Stimulated activated CD8-positive, alpha-beta memory T cell treated with anti-CD3 and anti-CD28 coated beads, Interleukin-15, amount 100 ng/mL, for 1 hour (primary cell): ENCODE data around the gene CETP.
"Not testable (repeated sequence)": the region's sequence is repeated elsewhere in the genome, so short reads cannot be mapped to it uniquely, and the experiment has no call there.

Experiments used
- DNase-seq: peaks from one replicate; pipeline ENCODE4 v3.0.0-alpha.2; 2020; ENCODE audit warnings: low read depth

Gene CETP

DNA sequence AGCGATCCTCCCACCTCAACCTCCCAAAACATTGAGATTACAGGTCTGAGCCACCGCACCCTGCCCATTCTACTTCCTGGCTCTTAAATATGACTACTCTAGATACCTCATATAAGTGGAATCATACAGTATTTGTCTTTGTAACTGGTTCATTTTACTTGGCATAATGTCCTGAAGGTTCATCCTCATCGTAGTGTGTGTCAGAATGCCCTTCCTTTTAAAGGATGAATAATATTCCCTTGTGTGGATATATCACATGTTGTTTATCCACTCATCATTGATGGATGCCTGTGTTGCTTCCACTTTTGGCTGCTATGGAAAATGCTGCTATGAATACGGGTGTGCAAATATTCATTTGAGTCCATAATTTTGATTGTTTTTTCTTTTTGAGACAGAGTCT, 5.7 kb upstream of the CETP start:
- DNase-seq: no peak

DNA sequence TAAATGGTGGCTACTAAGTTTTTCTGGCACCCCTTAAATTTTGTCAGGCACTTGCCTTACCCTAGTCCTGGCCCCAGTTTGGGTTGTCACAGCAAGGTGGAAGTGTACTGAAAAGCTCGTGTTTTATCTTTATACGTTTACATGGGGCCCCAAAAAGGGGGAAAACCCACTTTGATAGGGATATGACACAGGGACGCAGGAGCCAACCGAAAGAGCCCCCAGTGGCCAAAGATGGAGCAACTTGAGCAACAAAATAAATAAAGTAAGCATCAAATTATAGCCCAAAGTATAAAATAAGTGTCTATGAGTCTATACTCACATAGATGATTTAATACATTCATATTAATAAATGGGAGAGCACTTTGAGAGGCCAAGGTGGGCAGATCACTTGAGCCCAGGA, 5.0 kb upstream of the CETP start:
- no peak for DNase-seq

- DNase-seq: no peak
Observed at GRCh38 chr16:56960681-56961281, 969 bp upstream of the CETP start.

GRCh38 chr16:56961386-56961785, 364 bp upstream of the CETP start:
- no peak for DNase-seq

- peak; percentile 94 for DNase-seq
Observed at GRCh38 chr16:56964243-56965148, 2.7 kb downstream of the CETP start.

- DNase-seq: no peak
Observed at GRCh38 chr16:56965149-56966092, 3.7 kb downstream of the CETP start.

DNA sequence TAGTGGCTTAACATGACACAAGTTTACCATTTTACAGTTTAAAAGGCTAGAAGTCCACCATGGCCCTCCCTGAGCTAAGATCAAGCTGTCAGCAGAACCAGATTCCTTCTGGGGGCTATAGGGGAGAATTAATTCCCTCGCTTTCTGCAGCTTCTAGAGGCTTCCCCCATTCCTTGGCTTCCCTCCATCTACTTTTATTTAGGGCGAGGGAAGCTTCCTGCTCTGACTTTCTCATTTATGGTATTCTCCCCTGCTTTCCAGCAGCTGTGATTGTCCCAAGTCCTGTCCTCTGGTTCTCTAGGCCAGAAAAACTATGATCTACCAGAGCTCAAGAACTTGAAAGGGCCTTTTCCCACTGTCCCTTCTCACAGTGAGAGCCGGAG, 4.3 kb downstream of the CETP start:
- no peak for DNase-seq

DNA sequence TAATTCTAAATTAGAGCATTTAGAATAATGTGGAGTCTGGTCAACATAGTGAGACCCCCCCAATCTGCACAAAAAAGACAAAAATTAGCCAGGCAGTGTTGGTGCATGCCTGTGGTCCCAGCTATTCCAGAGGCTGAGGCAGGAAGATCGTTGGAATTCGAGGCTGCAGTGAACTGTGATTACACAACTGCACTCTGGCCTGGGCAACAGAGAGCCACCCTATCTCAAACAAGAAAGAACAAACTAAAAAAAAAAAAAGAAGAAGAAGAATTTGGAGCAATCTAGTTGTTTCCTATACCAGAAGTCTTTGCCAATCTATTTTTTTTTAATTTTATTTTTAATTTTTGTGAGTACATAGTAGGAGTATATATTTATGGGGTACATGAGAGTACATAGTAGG, 6.0 kb downstream of the CETP start:
- DNase-seq: no peak

GRCh38 chr16:56969769-56970168, 8.0 kb downstream of the CETP start:
- DNase-seq: no peak

- no peak for DNase-seq
Observed at GRCh38 chr16:56970934-56971767, 9.4 kb downstream of the CETP start.

- no peak for DNase-seq
Observed at GRCh38 chr16:56971768-56972043, 10.0 kb downstream of the CETP start.

GRCh38 chr16:56972403-56973293, 10.9 kb downstream of the CETP start:
- DNase-seq: no peak

DNA sequence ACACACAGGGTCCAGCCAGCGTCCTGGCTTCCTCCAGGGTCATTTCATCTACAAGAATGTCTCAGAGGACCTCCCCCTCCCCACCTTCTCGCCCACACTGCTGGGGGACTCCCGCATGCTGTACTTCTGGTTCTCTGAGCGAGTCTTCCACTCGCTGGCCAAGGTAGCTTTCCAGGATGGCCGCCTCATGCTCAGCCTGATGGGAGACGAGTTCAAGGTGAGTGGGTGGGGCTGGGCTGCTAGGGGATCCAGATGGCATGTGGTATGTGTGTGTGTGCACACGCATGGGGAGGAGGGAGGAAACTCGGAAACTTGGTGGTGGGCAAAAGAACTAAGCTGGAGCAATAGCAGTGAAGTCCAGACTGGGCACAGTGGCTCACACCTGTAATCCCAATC, 11.5 kb downstream of the CETP start:
- no peak for DNase-seq

- not testable (repeated sequence) for DNase-seq
Observed at GRCh38 chr16:56973899-56974298, 12.1 kb downstream of the CETP start.

GRCh38 chr16:56974549-56975300, 13.0 kb downstream of the CETP start:
- no peak for DNase-seq

DNA sequence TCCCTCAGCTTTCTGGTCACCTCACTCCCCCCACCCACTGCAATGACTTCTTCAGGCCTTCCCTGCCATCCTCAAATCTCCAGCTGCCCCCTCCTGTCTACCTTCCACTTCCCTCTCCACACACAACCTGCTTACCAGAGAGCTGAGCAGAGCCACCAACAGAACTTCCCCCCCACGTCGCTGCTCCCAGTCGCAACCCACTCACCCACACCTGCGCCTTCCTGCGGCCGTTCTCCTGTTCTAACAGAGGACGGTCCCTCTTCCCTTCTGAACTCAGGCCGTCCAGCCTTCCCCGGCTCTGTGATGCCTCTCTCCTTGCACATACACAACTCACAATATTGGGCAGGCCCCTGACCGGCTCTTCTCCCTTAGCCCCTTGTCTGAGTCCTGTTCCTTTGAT, 14.0 kb downstream of the CETP start:
- no peak for DNase-seq

DNA sequence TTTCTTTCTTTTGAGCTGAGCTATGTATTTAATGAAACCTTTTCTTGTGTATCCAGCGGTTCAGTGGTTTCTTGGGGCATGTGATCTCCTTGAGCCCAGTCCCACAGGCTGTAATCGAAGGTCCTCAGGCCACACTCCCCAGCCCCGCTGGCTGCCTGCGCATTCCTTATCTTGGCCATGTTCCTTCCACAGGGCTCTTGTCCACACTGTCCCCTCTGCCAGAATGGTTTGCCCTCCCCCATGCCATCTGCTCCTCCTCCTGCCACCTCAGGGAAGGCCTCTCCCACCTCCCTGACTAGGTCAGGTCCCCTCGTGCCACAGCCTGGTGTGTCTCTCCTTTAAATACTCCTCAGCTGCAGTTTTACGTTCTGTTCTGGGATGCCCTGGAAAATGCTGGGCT, 15.5 kb downstream of the CETP start:
- no peak for DNase-seq

DNA sequence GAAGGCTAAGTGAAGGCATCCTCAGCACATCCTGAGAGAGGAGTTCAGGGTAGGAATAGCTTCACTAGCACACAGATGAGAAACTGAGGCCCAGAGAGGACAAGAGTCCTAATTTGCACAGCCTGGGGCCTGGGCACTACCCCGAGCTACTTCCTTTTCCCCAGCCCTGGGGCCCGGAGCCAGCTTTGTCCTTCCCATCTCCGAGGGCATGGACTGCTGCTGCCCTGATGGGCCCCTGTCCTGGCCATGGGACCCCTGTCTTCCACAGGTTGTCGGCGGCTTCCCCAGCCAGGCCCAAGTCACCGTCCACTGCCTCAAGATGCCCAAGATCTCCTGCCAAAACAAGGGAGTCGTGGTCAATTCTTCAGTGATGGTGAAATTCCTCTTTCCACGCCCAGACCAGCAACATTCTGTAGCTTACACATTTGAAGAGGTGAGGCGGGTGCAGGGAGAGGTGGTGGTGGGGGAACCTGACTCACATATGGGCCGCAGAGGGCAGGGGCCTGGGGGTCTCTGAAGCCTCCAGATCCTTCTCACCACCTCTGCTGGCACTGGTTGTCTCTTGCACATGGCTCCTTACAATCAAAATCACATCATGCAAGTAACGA, 16.2 kb downstream of the CETP start:
- no peak for DNase-seq

GRCh38 chr16:56980201-56980535, 18.4 kb downstream of the CETP start:
- no peak for DNase-seq
